ENCODE measurements around the gene MEIKIN.

MEIKIN gene, protein sequence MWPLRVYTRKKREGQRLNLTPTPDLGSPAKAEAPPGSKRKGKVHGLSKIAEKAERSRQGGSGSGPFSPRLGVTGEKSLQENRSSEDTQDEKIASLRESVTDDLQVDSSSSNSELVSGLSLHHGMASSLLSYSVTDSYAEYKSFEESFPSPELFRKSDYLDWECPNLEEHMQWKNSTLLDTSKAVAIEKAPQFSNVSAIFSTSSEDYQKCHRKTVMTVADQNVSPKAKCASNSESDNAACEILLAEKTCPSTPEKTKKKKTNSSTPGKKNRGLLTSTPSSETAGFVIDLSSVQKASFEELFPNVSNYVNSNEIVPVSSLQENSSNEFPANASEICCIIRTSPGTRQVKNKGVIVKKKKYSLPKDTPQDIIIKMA

DNA sequence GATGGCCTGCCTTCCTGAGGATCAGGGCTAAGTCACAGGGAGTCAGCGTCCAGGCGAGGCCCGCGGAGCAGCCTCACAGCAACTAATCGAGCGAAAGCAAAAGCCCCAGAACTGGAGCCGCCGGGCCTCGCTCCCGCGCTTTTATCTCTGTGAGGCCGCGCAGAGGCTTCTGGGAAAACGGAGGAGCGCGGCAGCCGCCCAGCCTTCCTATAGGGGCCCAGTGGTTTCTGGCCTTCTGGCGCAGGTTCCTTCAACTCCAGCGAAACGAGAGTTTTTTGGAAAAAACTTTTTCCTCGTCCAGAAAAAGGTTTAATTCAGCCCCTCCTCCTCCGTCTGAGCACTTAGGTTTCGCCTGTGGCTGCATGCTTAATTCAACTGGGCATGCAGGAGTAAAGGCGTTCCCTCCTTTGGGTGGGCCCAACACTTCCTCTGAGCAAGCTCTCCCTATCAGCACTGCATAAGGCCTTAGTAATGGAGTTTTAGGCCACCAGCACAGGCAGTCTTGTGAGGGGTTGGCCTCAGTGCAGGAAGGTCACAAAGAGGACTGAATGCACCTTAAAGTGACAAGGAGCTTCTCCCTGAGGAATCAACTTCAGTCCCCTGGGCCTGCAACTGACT, at the start of gene MEIKIN:
Gene MEIKIN, minus strand, starts transcription at position 113 of the 618 bp plus-strand sequence. CDS start 158 bp downstream, outside the sequence.
- DNase-seq (ENCODE audit: insufficient read length, low spot score), result no peak
- no peak for TF ChIP-seq POLR2A (IDR thresholded peaks at IDR 0.05; ENCODE audit: low read depth, low read length)
- no peak for FAIRE-seq

DNA sequence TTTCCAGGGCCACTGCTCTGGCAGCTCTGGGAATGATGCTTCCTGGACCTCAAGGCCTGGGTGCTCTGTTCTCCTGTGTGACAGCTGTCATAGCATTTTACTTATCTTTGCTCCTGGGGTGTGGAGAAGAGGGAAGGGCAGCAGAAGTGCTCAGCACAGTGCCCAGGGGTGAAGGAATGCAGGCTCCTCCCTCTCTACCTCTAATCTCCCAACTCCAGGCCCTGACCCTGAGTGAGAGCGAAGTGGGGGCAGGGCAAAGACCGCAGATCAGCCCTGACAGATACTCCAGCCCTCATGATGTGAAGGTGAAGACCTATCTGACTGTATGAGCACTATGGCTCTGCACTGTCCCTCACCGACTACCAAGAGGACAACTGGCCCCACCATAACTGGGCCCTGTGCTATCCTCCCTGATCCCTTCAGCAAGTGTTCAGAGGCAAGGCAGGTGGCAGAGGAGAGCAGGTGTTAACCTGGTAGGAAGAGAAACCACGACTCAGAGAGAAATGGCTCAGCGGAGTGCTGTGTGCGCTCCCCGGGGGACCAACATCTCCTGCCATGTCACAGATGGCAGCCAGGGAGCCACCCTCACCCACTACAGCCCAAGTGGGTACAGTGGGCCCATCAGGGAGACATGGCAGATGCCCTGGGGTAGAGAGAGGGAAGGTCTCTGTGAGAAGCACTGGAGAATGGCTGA, 49.2 kb upstream of the MEIKIN start:
- no peak for TF ChIP-seq POLR2A (IDR thresholded peaks at IDR 0.05; ENCODE audit: low read depth, low read length)
- DNase-seq (ENCODE audit: insufficient read length, low spot score) (no peak), FAIRE-seq (no peak)

DNA sequence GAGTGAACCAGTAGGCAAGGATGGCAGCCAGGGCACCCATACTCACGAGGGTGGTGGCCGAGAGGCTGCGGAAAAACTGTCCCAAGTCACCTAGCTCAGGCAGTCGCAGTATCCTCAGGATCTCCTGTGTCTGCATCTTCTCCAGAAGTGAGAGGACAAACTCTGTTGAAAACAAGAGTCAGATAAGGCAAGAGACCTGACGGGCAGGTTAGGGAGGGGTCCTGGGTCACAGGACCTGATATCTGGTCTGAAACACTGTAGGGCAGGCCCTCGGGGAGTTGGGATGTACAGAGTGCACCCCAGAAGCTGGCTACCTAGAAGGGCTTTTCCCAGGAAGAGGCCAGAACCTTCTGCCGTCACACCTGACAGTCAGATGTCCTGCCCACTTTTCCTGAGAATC, 48.6 kb upstream of the MEIKIN start:
- no peak for TF ChIP-seq POLR2A (IDR thresholded peaks at IDR 0.05; ENCODE audit: low read depth, low read length)
- no peak for FAIRE-seq

DNA sequence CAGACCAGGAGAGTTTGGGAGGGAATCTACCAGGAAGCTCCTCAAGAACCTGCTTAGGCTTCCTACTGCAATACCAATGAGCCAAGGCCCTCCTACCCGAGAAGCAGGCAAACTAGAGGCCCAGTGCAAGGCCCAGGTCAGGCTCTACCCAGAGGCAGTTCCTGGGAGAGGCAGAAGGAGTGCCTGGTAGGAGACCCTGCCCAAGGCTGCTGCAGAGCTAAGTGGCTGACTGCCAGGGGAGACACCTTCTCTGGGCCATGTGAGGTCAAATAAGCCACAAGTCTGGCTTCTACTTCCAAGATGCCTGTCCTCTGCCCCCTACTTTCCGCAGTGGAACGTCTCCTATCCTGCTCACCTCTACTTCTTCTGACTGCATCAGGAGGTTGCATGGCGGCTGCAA, 48.2 kb upstream of the MEIKIN start:
- TF ChIP-seq POLR2A (IDR thresholded peaks at IDR 0.05; ENCODE audit: low read depth, low read length), result no peak
- FAIRE-seq, result no peak
- DNase-seq (ENCODE audit: insufficient read length, low spot score), result no peak

More for the DNA sequence above, 48.6 kb upstream of the MEIKIN start:
- no peak for DNase-seq (ENCODE audit: insufficient read length, low spot score)

DNA sequence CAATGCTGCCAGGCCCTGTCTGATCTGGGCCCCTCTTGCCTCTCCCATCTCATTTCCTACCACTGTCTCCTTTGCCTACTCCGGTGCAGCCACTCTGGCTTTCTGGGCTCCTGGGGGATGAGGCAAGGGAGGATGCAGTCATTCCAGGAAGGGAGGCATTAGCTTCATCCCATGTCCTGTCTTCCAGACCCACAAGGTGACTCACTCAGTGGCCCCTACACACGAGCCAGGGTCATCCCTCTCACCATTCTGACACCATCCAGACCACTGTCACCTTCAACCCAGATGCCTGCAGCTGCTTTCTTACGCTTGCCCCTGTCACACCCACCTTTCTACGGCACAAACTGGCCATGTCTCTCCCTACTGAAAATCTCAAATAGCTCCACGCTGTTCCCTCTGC, 46.9 kb upstream of the MEIKIN start:
- no peak for FAIRE-seq
- DNase-seq (ENCODE audit: insufficient read length, low spot score), result no peak
- TF ChIP-seq POLR2A (IDR thresholded peaks at IDR 0.05; ENCODE audit: low read depth, low read length), result no peak

DNA sequence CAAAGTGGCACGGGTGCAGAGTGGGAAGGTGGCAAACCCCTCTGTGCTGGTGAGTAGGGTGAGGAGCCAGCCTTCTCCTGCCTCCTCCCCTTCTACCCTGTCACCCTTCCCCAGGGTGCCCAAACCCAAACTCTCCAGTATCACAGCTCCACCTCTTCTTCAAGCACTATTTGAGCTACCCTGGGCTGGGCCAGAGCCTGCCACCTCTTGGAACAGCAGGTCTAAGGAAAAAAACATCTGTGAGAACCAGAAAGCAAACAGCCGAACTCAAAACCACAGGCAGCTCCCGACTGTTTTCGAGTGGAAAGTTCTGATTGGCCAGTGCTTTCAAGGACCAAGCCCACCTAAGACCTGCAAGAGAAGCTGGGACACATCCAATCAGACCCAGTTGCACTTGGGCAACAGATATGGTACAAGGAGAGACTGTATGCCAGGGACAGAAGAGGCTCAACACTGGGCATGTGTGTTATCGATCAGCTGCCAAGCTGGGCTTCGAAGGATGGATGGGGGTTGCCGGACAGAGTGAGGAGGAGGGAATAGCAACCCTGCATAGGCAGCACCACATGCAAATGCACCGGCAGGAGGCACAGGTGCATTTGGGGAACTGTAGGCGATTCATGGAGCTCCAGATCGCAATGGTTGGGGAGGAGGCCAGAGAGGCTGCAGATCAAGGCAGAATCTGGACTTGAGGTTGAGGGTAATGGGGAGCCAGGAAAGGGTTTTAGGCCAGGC, 46.3 kb upstream of the MEIKIN start:
- DNase-seq (ENCODE audit: insufficient read length, low spot score) (no peak), FAIRE-seq (no peak)
- no peak for TF ChIP-seq POLR2A (IDR thresholded peaks at IDR 0.05; ENCODE audit: low read depth, low read length)

DNA sequence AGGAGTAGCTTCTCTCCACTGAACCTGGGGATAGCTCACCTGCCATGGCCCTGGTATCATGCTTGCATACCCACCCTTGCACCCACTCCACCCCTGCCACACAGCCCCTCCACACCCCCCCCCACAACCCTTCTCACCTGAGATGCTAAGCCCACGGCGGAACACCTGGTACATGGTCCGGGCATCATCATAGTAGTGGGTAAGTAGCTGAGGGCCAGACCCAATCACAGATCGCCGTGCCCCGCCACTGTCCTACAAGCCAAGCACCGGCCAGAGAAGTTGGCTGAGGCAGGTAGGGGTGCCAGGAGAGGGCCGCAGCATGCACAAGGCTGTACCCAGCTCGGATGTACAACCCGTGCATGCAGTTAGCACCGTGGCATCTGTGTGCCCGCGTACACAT, 45.3 kb upstream of the MEIKIN start:
- FAIRE-seq, result no peak
- TF ChIP-seq POLR2A (IDR thresholded peaks at IDR 0.05; ENCODE audit: low read depth, low read length), result no peak
- DNase-seq (ENCODE audit: insufficient read length, low spot score), result no peak

DNA sequence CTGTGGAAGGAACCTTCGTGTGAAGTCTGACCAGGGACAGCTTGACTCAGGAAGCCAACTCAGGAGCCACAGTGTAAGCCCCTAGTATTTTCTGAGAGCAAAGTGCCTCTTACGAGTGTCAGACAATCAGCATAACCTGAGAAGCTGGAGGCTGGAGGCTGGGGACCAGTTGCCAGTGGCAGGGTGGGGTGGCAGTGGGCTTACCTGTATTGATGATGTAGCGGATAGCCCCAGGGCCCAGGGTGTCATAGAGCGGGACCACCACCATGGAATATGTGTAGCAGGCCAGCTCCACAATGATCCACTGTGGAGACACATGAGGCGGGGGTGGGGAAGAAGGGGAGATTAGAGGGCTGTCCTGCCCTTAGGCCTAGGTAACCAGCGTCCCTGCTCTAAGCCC, 43.1 kb upstream of the MEIKIN start:
- TF ChIP-seq POLR2A (IDR thresholded peaks at IDR 0.05; ENCODE audit: low read depth, low read length), result no peak
- DNase-seq (ENCODE audit: insufficient read length, low spot score) (no peak), FAIRE-seq (no peak)

DNA sequence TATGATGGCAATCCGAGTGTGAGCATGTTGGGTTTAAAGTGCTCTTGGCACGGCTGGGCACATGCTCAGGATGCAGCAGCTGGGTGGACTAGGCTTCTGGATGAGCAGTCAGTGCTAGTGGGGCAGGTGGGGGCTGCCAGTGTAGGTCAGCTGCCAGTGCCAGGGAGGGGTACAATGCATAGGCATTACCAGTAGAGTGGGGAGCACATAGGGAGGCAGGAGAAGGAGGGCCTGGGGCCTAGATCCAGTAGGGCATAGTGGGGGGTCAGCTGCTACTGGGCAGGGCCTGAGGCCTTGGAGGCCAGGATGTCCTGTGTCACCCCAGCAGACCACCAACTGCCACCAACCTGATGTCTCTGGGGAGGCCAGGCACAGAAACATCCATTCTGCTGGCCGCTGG, 41.8 kb upstream of the MEIKIN start:
- no peak for TF ChIP-seq POLR2A (IDR thresholded peaks at IDR 0.05; ENCODE audit: low read depth, low read length)
- DNase-seq (ENCODE audit: insufficient read length, low spot score) (no peak), FAIRE-seq (no peak)

DNA sequence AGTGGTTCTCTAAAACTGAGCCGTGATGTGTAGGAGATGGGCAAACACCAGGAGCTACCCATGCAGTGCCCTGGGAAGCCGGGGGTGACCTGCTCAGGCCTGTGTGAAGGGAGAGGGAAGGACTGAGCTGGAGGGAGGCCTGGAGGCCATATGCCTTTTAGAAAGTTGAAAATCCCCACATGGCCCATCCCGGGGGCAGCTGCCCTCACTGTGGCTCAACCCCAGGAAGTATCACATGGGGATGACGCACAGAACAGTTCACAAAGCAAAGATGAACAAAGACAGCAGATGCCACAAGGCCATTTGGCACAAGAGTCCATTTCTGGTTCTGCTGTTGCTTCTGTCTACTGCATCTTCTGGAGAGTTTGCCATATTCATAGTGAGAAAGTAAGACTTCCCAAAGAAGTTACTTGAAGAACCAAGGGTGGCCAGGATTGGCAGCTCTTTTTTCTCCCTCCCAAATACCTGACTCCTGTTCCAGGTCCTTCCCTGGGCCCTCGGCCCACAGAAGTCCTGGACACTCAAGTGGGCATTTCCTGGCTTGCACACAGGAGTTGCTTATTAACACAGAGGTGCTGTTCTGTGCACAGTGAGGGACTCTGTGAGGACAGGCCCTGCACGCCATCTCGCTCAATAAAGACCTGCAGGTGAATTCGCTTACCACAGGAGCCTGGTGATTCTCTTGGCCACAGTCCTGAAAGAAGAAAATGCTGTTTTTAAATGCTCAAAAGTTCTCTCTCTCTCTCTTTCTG, 40.9 kb upstream of the MEIKIN start:
- TF ChIP-seq POLR2A (IDR thresholded peaks at IDR 0.05; ENCODE audit: low read depth, low read length), result no peak
- no peak for FAIRE-seq
- DNase-seq (ENCODE audit: insufficient read length, low spot score), result no peak

DNA sequence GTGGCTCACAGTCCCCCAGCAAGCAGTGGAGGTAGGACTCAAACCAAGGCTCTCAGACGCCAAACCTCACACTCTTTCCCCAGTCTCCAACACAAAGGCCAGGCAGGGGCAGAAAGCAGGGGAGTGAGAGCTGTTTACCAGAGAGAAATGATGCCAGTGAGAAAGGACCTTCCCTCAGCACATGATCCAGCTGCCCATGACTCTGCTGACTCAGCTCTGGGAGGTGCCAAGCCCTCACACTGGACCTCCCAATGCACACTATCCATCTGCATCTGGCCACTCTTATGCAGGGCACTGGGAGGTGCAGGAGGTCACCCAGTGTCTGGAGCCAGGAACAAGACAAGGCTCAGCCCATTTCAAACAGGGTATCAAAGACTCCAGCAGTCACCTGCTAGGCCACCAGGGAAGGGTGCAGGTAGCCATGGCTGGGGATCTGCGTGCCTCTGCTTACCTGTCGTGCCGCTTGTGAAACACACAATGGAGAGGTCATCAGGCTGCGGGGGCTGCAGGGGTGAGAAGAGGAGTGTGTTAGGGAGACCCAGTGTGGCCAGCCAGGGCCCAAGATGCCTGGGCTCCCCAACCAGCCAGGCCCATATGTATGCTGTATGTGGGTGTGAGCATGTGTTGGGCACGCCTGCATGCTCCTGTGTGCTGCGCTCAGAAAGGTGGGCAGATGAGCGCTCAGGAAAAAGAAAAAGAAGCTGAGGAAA, 39.6 kb upstream of the MEIKIN start:
- FAIRE-seq (no peak), DNase-seq (ENCODE audit: insufficient read length, low spot score) (no peak)
- TF ChIP-seq POLR2A (IDR thresholded peaks at IDR 0.05; ENCODE audit: low read depth, low read length), result no peak

DNA sequence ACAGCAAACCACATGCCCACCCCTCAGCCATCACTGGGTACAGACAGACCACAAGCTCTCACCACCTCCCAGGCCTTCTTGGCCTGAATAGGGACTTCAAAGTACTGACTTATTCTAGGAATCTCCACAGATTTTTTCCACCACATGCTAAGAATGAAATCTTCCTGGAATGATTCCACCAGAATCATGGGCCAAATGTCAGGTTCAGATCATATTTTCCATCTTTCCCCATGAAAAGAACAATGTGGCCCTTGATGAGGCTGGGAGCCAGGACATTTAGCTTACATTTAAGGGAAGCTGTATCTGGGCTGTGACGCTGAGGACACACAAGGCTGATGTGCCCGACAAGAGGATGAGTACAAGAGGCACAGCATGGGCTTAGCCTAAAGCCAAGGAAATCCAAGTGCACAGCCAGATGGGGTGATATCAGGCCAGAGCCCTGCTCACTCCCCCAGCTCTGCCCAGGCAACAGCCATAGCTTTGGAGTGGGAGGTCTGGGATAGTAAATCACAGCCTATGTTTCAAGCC, 37.8 kb upstream of the MEIKIN start:
- no peak for TF ChIP-seq POLR2A (IDR thresholded peaks at IDR 0.05; ENCODE audit: low read depth, low read length)
- DNase-seq (ENCODE audit: insufficient read length, low spot score), result no peak
- no peak for FAIRE-seq
